ENCODE measurements around the gene CEMP1.
"Not testable (repeated sequence)": the region's sequence is repeated elsewhere in the genome, so short reads cannot be mapped to it uniquely, and the experiment has no call there.

The CEMP1 gene, protein sequence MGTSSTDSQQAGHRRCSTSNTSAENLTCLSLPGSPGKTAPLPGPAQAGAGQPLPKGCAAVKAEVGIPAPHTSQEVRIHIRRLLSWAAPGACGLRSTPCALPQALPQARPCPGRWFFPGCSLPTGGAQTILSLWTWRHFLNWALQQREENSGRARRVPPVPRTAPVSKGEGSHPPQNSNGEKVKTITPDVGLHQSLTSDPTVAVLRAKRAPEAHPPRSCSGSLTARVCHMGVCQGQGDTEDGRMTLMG

DNA sequence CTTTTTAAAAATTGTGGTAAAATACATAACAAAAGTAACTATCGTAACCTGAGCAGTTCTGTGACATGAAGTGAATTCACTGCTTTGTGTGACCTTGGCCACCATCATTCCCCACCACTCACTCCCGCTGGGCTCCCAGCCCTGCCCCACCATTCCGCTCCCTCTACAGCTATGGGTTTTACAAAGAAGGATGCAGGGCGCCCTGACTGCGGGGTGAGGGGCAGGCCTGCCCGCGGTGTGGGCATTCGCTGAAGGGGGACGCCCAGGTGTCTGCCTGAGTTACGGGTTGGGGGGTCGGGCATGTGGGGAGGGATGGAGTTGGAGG, at the start of gene CEMP1:
Gene CEMP1 (minus strand): TSS at position 38 of the 325 bp plus-strand sequence. CDS start 335 bp downstream, outside the sequence.
- Histone ChIP-seq H3K9ac (ENCODE audit: low read depth, low read length) (peak within 1 kb of the TSS; percentile 71; the same call in 1 of the 2 replicates), H3K4me3 (ENCODE audit: low read depth, low read length) (peak within 1 kb of the TSS; percentile 70), H3K4me1 (ENCODE audit: control insufficient read depth, insufficient read depth, low read length) (no peaks in the 10 kb centered on the region; the same call in 1 of the 2 replicates), H3K9me3 (ENCODE audit: control insufficient read depth, insufficient read depth, low read length) (no peaks in the 10 kb centered on the region), H3K27me3 (ENCODE audit: control insufficient read depth, insufficient read depth, low read length) (no peaks in the 10 kb centered on the region), H3K36me3 (ENCODE audit: control insufficient read depth, insufficient read depth, low read length) (peaks cover 26% of the 10 kb centered on the region), H3K27ac (ENCODE audit: low read depth, low read length) (peak within 1 kb of the TSS; percentile 87)

DNA sequence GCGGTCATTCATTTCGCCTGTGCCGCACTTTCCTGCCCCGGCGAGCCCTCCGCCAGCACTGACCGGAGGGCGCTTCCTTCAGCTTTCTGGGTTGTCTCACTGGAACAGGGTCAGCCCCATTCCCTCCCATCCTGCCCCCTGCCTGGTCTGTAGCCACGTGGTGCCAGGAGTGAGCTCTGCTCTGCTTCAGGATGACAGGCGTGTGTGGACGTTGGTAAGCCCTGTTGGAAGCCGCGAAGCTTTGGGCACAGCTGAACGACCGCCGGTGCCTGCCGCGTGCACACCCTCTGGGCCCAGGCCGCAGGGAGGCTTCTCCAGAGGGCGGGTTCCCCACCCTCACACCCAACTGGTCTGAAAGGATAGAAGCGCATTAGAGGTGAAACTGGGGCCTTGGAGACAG, 49.6 kb upstream of the CEMP1 start:
- H3K9ac ChIP-seq (ENCODE audit: low read depth, low read length); H3K4me1 ChIP-seq (ENCODE audit: control insufficient read depth, insufficient read depth, low read length); H3K27ac ChIP-seq (ENCODE audit: low read depth, low read length); H3K36me3 ChIP-seq (ENCODE audit: control insufficient read depth, insufficient read depth, low read length); H3K4me3 ChIP-seq (ENCODE audit: low read depth, low read length); H3K27me3 ChIP-seq (ENCODE audit: control insufficient read depth, insufficient read depth, low read length); H3K9me3 ChIP-seq (ENCODE audit: control insufficient read depth, insufficient read depth, low read length): not testable (repeated sequence)

DNA sequence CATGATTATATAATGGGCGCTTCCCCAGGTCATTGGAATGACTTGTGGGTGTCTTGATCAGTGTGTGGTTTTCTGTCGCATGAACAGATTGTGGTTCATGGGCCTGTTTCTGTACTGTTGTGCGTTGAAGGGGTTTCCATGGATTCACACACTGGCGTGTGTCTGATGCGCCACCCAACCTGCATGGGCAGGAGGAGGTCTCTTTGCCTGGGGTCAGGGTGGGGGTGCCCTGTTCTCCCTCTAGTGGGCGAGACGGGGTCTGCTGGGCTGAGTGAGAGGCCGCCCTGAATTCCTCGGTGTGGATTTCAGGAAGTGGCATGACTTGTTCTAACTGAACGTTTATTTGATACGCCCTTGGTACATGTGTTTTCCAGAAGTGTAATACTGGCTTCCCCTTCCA, 48.9 kb upstream of the CEMP1 start:
- not testable (repeated sequence) for H3K9me3 ChIP-seq (ENCODE audit: control insufficient read depth, insufficient read depth, low read length); H3K4me3 ChIP-seq (ENCODE audit: low read depth, low read length); H3K27ac ChIP-seq (ENCODE audit: low read depth, low read length); H3K9ac ChIP-seq (ENCODE audit: low read depth, low read length); H3K4me1 ChIP-seq (ENCODE audit: control insufficient read depth, insufficient read depth, low read length); H3K36me3 ChIP-seq (ENCODE audit: control insufficient read depth, insufficient read depth, low read length); H3K27me3 ChIP-seq (ENCODE audit: control insufficient read depth, insufficient read depth, low read length)

DNA sequence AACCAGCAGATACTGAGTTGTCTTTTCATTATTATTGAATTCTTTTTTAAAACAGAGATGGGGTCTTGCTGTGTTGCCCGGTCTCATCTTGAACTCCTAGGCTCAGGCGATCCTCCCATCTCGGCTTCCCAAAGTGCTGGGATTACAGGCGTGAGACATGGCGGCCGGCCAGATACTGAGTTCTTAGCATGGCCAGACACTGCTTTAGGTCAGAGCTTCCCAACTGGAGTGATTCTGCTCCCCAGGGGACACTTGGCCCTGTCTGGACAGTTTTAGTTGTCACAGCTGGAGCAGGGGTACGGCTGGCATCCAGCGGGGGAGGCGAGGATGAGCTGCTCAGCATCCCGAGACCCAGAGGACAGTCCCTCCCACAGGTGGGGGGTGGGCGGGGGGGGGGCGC, 47.7 kb upstream of the CEMP1 start:
- H3K36me3 ChIP-seq (ENCODE audit: control insufficient read depth, insufficient read depth, low read length); H3K9ac ChIP-seq (ENCODE audit: low read depth, low read length); H3K27me3 ChIP-seq (ENCODE audit: control insufficient read depth, insufficient read depth, low read length): not testable (repeated sequence)

DNA sequence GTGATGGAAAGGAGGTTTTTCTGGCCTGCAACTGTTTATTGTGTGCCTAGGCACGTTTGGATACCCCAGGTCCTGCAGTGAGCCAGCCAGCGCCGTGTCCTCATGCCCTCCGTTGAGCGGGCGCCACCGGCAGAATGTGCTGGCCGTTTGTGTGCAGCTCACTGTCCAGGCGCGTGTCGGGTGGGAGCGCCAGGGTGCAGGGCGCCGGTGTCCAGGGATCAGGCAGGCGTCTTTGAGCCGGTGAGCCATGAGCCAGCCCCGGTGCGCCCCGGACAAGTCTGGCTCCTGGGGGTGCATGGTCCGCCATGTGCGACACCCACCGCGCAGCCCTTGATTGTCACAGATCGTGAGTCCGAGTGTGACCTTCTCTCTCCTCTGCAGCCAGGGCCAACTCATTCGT, 45.8 kb upstream of the CEMP1 start:
- not testable (repeated sequence) for H3K27me3 ChIP-seq (ENCODE audit: control insufficient read depth, insufficient read depth, low read length); H3K4me3 ChIP-seq (ENCODE audit: low read depth, low read length); H3K9me3 ChIP-seq (ENCODE audit: control insufficient read depth, insufficient read depth, low read length); H3K27ac ChIP-seq (ENCODE audit: low read depth, low read length); H3K4me1 ChIP-seq (ENCODE audit: control insufficient read depth, insufficient read depth, low read length); H3K9ac ChIP-seq (ENCODE audit: low read depth, low read length); H3K36me3 ChIP-seq (ENCODE audit: control insufficient read depth, insufficient read depth, low read length)

More for the DNA sequence above, 47.7 kb upstream of the CEMP1 start:
- H3K27ac ChIP-seq (ENCODE audit: low read depth, low read length); H3K4me1 ChIP-seq (ENCODE audit: control insufficient read depth, insufficient read depth, low read length); H3K4me3 ChIP-seq (ENCODE audit: low read depth, low read length); H3K9me3 ChIP-seq (ENCODE audit: control insufficient read depth, insufficient read depth, low read length): not testable (repeated sequence)

DNA sequence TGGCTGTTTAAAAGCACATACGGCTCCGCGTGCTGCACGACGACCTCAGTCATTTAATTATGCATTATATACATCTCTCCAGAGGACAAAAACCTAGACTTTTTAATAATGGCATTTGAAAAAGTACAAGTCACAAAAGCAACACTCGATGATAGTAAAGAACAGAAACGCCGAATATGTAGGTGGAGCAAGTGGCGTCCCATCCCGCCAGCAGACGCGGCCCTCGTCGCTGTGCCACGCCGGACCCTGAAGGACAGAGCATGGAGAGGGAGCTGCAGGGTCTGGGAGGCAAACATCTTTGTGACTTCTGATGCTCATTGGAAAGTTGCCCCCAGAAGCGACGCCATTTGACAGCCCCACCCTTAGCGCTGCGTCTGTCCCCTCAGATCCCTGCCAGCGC, 44.6 kb upstream of the CEMP1 start:
- not testable (repeated sequence) for H3K4me3 ChIP-seq (ENCODE audit: low read depth, low read length); H3K9ac ChIP-seq (ENCODE audit: low read depth, low read length); H3K36me3 ChIP-seq (ENCODE audit: control insufficient read depth, insufficient read depth, low read length); H3K27ac ChIP-seq (ENCODE audit: low read depth, low read length); H3K4me1 ChIP-seq (ENCODE audit: control insufficient read depth, insufficient read depth, low read length); H3K27me3 ChIP-seq (ENCODE audit: control insufficient read depth, insufficient read depth, low read length); H3K9me3 ChIP-seq (ENCODE audit: control insufficient read depth, insufficient read depth, low read length)

DNA sequence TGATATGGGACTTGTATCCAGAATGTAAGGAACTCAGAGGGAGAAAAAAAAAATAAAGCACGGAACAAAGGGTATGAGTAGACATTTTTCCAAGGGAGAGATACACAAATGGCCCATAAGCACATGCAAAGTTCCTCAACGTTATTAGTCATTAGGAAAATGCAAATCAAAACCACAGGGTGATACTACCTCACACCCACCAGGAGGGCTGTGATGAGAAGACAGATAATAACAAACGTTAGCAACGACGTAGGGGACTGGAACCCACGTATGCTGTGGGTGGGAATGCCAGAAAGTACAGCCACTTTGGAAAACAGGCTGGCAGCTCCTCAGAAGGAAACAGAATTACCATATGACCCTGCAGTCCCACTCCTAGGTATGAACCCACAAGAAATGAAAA, 41.5 kb upstream of the CEMP1 start:
- not testable (repeated sequence) for H3K9me3 ChIP-seq (ENCODE audit: control insufficient read depth, insufficient read depth, low read length); H3K36me3 ChIP-seq (ENCODE audit: control insufficient read depth, insufficient read depth, low read length); H3K27me3 ChIP-seq (ENCODE audit: control insufficient read depth, insufficient read depth, low read length); H3K4me3 ChIP-seq (ENCODE audit: low read depth, low read length); H3K27ac ChIP-seq (ENCODE audit: low read depth, low read length); H3K4me1 ChIP-seq (ENCODE audit: control insufficient read depth, insufficient read depth, low read length); H3K9ac ChIP-seq (ENCODE audit: low read depth, low read length)

DNA sequence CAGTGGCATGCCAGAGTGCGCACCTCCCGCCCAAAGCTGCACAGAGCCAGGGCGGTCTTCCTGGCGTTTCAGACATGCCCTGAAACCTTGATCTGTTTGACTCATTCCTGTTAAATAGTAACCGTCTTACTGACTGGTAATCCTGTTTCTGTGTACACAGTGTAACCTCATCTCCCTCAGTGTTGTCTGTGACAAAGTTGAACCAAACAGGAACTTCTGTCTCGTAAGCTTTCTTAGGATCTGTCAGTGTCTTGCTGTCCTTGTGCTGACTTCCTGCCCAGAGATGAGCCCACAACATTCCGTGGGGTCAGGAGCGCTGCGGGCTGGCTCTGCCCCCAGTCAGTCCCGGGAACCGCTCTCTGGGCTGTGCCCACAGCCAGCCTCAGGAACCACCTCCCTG, 37.4 kb upstream of the CEMP1 start:
- H3K9me3 ChIP-seq (ENCODE audit: control insufficient read depth, insufficient read depth, low read length); H3K9ac ChIP-seq (ENCODE audit: low read depth, low read length); H3K27me3 ChIP-seq (ENCODE audit: control insufficient read depth, insufficient read depth, low read length); H3K4me3 ChIP-seq (ENCODE audit: low read depth, low read length); H3K36me3 ChIP-seq (ENCODE audit: control insufficient read depth, insufficient read depth, low read length); H3K27ac ChIP-seq (ENCODE audit: low read depth, low read length); H3K4me1 ChIP-seq (ENCODE audit: control insufficient read depth, insufficient read depth, low read length): not testable (repeated sequence)

DNA sequence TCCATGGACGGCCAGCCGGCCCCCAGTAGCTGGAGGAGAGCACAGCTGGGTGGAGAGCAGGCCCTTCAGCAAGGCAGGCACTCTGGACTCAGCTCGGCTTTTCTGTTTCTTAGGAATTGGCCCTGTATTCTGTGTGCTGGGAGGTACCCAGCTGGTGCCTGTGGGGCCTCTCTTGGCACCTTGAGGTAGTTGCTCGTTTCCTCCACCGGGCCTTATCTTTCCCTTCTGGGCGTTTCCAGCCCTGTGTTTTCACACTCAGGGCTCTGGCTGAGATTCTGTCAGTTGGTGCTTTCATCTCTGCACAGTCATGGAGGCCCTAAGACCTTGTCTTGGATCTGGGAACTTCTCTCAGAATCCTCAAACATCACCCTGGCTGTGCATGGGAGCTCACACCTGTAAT, 36.3 kb upstream of the CEMP1 start:
- not testable (repeated sequence) for H3K4me3 ChIP-seq (ENCODE audit: low read depth, low read length); H3K9ac ChIP-seq (ENCODE audit: low read depth, low read length); H3K9me3 ChIP-seq (ENCODE audit: control insufficient read depth, insufficient read depth, low read length); H3K36me3 ChIP-seq (ENCODE audit: control insufficient read depth, insufficient read depth, low read length); H3K27ac ChIP-seq (ENCODE audit: low read depth, low read length); H3K27me3 ChIP-seq (ENCODE audit: control insufficient read depth, insufficient read depth, low read length); H3K4me1 ChIP-seq (ENCODE audit: control insufficient read depth, insufficient read depth, low read length)

DNA sequence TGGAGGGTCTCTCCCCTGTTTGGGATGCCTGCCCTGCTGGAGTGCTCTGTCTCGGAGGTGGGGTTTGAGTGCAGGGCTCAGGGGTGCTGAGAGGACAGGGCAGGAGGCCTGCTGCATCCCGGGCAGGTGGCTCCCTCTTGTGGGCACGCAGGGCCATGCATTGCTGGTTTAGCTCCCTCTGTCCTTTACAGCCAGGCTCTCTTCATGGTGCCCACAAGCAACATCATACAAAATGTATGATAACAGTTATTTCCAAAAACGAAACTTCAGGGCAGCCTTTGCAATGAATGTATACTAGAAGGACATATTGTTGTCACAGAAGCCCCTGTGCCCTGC, 29.6 kb upstream of the CEMP1 start:
- not testable (repeated sequence) for H3K36me3 ChIP-seq (ENCODE audit: control insufficient read depth, insufficient read depth, low read length); H3K4me3 ChIP-seq (ENCODE audit: low read depth, low read length); H3K4me1 ChIP-seq (ENCODE audit: control insufficient read depth, insufficient read depth, low read length); H3K9me3 ChIP-seq (ENCODE audit: control insufficient read depth, insufficient read depth, low read length); H3K27me3 ChIP-seq (ENCODE audit: control insufficient read depth, insufficient read depth, low read length); H3K9ac ChIP-seq (ENCODE audit: low read depth, low read length); H3K27ac ChIP-seq (ENCODE audit: low read depth, low read length)

DNA sequence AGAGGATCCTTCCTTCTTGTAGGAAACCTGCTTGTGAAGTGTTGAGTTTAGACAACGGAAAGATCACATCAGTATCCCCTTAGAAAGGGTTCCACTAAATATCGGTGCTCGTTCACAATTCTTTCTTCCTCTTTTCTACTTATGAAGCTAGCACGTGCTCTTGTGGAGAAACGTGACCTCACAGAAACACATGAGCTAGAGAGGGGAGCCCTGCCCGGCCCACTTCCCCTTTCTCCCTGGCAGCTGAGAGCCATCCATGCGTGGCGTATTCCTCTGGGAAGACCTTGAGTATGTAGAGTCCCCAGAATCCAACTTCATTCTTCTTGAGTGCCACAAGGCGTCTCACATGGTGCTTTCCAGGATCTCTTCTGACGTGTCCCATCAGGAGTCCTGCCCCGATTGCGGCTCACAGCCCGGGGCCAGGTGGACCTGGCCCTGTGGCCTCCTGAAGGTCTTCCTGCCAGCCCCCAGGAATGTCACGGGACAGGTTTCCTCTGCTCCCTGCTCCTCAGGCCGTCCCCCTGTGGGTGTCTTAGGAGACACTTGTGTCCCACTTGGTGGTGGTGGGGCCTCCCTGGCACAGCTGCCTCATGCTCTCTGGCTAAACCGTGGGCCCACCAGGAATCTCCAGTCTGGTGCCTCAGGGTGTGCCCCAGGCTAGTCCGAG, 29.1 kb upstream of the CEMP1 start:
- not testable (repeated sequence) for H3K4me1 ChIP-seq (ENCODE audit: control insufficient read depth, insufficient read depth, low read length); H3K27me3 ChIP-seq (ENCODE audit: control insufficient read depth, insufficient read depth, low read length); H3K9ac ChIP-seq (ENCODE audit: low read depth, low read length); H3K4me3 ChIP-seq (ENCODE audit: low read depth, low read length); H3K27ac ChIP-seq (ENCODE audit: low read depth, low read length); H3K36me3 ChIP-seq (ENCODE audit: control insufficient read depth, insufficient read depth, low read length); H3K9me3 ChIP-seq (ENCODE audit: control insufficient read depth, insufficient read depth, low read length)

DNA sequence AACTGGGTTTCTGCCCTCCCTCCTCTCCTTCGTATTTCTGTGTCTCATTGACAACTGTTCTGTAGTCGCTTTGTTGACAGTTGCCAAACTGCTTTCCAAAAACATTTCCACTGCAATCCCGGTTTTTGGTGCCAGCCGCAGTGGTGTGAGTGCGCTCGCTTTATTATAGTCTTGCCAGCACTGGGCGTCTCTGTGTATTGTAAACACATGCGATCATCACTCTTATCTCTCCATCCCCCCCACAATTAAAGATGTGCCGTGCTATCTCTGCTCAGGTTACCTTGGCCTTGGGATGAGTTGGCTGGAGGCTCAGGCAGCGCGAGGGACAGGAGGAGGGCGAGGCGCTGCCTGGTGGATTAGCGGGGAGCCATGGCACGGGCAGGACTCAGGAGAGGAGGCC, 25.9 kb upstream of the CEMP1 start:
- not testable (repeated sequence) for H3K36me3 ChIP-seq (ENCODE audit: control insufficient read depth, insufficient read depth, low read length); H3K4me1 ChIP-seq (ENCODE audit: control insufficient read depth, insufficient read depth, low read length); H3K27ac ChIP-seq (ENCODE audit: low read depth, low read length); H3K27me3 ChIP-seq (ENCODE audit: control insufficient read depth, insufficient read depth, low read length); H3K4me3 ChIP-seq (ENCODE audit: low read depth, low read length); H3K9me3 ChIP-seq (ENCODE audit: control insufficient read depth, insufficient read depth, low read length); H3K9ac ChIP-seq (ENCODE audit: low read depth, low read length)
